Measurements from ENCODE around the gene BCCIP. TPM values are rescaled to one million over a fixed set of nuclear protein-coding genes. Genes with fewer than 3 reads are reported as not detected.

Gene BCCIP
- total RNA-seq (2021) (95.9 and 113 TPM in 2 replicates), Bru-seq, nascent RNA (percentile 87 among the genes with signal in this experiment), BruChase-seq, experiment 1, labeled RNA remaining after a 2-hour chase (percentile 81 among the genes with signal in this experiment), BruChase-seq, experiment 2, labeled RNA remaining after a 6-hour chase (percentile 87 among the genes with signal in this experiment)
- long read RNA-seq, transcript BCCIP-202 (7 exons, 2,337 nt), result minor isoform, 59 of 197 reads
- long read RNA-seq, transcript BCCIP-203 (8 exons, 1,433 nt), result major isoform, 65 of 197 reads
- long read RNA-seq, transcript BCCIP-201 (7 exons, 1,236 nt), result minor isoform, 47 of 197 reads
- long read RNA-seq, partial matches to known transcripts, result 11 of 197 reads
- long read RNA-seq, other reads (novel, unspliced or antisense), result 15 of 197 reads

DNA sequence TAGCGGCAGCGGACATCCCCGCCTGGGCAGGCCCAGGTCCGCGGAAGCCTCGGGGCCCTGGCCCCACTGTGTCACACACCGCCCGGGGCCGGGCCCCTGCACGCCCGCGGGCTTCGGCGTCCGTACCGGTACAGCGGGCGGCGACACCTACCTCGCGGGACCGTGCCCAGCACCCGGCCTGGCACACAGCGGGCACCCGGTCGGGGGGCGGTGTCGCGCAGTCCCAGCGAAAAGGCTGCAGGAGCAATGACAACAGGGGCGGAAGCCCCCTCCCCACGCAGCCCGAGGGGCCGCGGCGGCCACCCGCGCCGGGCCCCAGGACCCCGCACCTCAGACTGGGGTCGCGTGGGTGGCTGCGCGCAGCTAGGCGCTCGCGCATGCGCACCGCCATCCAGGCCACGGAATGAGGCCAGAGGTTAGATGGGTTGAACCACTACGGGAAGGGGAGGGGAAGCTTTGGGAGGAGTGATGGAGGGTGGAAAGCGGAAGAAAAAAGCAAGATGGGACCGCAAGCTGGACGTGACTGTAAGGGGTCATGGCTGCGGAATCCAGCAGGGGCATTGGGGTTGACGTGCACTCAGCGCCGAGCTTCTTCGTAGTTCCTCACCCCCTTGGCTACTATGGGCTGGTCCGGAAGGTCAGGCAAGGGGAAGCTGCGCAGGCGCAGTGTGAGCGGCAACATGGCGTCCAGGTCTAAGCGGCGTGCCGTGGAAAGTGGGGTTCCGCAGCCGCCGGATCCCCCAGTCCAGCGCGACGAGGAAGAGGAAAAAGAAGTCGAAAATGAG lies at the start of gene BCCIP, which contains the start of gene UROS:
BCCIP (plus strand) TSS at position 669 of the 785 bp plus-strand sequence; CDS start at position 681, 12 bp downstream.
UROS (minus strand) TSS at position 381 of the 785 bp plus-strand sequence. CDS start 6,759 bp downstream, outside the sequence.
- ChIA-PET POLR2A (ENCODE audit: low non-redundant PET) (interaction anchor here (0.7 kb wide), 1 partner anchor 15 kb away, joined by 3 read pairs; no protein-coding TSS in a partner anchor), CTCF (no interaction called here)
- Histone ChIP-seq H3K4me1 (ENCODE audit: insufficient read depth, low read length, poor library complexity, severe bottlenecking) (peaks cover 8% of the 10 kb centered on the region), H3K27me3 (replicated peaks; ENCODE audit: insufficient read depth, low read depth, low read length, poor library complexity) (no peaks in the 10 kb centered on the region), H3K4me3 (ENCODE audit: low read depth, low read length, poor library complexity, severe bottlenecking) (peak within 1 kb of the TSS; percentile 80), H3K9me3 (ENCODE audit: low read depth, low read length, poor library complexity, severe bottlenecking) (no peaks in the 10 kb centered on the region), H3K27ac (ENCODE audit: low read depth, low read length, poor library complexity, severe bottlenecking) (peak within 1 kb of the TSS; percentile 99), H3K36me3 (ENCODE audit: insufficient read depth, low read length, poor library complexity, severe bottlenecking) (peaks cover 25% of the 10 kb centered on the region)
- peak; percentile 92 for DNase-seq (ENCODE audit: low spot score)
- no TSS peak for BruUV-seq (replicated peaks)
- intact Hi-C loops (cut with micrococcal nuclease; ENCODE audit: unreplicated experiment), result no loop called here
- no peak for TF ChIP-seq EZH2 (IDR thresholded peaks at IDR 0.05; ENCODE audit: borderline replicate concordance, low read depth, low read length, poor library complexity, severe bottlenecking)

DNA sequence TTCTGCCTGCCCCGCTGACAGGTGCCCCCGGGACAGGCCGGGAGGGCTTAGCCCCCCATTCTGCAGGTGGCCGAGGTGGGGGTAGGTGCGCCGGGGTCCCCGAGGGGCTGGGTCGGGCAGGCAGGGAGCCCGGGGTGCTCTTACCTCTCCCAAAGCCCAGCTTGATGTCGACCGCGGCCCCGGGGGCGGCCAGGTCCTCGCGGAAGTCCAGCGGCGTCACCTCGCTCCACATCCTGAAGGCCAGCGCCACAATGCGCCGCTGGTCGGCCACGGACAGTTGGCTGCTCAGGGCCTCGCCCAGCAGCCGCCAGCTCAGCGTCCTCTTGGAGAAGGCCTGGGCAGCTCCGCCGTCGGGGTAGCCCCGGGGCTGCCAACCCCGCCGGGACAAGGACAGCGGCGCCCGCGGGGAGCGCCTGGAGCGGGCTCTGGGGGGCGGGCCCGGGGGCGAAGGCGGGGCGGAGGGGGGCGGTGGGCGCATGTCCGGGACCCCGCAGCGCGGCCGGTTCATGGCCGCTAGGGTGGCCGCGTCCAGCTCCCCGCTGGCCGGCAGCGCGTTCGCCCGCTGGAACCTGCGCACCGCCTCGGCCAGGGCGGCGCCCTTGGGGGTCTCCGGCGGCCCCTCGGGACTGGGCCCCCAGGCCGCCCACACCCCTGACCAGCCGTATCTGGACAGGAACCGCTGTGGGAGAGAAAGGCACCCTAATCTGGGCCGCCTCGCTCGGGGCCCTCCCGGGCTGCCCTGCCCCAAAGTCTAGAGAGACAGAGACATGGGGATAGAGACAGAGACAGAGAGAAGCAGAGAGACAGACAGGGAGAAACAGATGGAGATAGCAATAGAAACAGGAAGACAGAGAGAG lies 49.4 kb upstream of the BCCIP start:
- no peak overlapping the region for H3K4me3 ChIP-seq (ENCODE audit: low read depth, low read length, poor library complexity, severe bottlenecking)

DNA sequence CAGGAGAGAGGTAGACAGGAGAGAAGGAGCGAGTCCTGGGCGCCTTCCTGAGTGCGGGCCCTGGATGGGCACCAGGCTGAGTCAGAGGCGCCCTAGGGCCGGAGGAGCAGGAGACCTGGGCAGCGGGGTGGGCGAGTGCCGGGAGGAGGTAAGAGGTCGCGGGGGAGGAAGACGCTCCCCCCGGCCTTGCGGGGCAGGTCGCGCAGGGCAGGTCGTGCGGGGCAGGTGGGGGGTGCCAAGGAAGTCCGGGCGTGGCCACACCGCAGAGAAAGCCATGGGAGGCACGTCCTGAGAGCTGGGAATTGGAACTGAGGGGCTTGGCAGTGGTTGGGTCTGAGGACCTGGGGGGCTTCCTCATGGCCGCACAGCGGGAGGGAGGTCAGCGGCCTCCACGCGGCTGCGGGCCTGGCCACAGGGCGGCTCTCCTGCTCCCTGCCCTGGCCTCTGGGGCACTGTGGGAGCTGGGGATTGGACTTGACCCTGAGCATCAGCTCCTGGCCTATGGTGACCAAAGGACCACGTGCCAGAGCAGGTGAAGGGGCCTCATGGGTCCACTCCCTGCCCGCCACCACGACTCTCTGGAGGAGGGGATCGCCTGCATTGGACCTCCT lies 48.7 kb upstream of the BCCIP start:
- no TSS peak for BruUV-seq (replicated peaks)
- CTCF ChIA-PET, result no interaction called here
- intact Hi-C loops (cut with micrococcal nuclease; ENCODE audit: unreplicated experiment), result no loop called here

More for the DNA sequence above, 49.4 kb upstream of the BCCIP start:
- ChIA-PET POLR2A (ENCODE audit: low non-redundant PET) (no interaction called here), CTCF (no interaction called here)
- Histone ChIP-seq H3K4me1 (ENCODE audit: insufficient read depth, low read length, poor library complexity, severe bottlenecking) (no peaks in the 10 kb centered on the region), H3K27me3 (replicated peaks; ENCODE audit: insufficient read depth, low read depth, low read length, poor library complexity) (no peaks in the 10 kb centered on the region), H3K36me3 (ENCODE audit: insufficient read depth, low read length, poor library complexity, severe bottlenecking) (no peaks in the 10 kb centered on the region), H3K9me3 (ENCODE audit: low read depth, low read length, poor library complexity, severe bottlenecking) (no peaks in the 10 kb centered on the region), H3K27ac (ENCODE audit: low read depth, low read length, poor library complexity, severe bottlenecking) (no peak overlapping the region)
- TF ChIP-seq, protein P1, sequence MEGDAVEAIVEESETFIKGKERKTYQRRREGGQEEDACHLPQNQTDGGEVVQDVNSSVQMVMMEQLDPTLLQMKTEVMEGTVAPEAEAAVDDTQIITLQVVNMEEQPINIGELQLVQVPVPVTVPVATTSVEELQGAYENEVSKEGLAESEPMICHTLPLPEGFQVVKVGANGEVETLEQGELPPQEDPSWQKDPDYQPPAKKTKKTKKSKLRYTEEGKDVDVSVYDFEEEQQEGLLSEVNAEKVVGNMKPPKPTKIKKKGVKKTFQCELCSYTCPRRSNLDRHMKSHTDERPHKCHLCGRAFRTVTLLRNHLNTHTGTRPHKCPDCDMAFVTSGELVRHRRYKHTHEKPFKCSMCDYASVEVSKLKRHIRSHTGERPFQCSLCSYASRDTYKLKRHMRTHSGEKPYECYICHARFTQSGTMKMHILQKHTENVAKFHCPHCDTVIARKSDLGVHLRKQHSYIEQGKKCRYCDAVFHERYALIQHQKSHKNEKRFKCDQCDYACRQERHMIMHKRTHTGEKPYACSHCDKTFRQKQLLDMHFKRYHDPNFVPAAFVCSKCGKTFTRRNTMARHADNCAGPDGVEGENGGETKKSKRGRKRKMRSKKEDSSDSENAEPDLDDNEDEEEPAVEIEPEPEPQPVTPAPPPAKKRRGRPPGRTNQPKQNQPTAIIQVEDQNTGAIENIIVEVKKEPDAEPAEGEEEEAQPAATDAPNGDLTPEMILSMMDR (conservative IDR thresholded peaks at IDR 0.05; ENCODE audit: low read depth, low read length), result no peak
- TF ChIP-seq EZH2 (IDR thresholded peaks at IDR 0.05; ENCODE audit: borderline replicate concordance, low read depth, low read length, poor library complexity, severe bottlenecking), result no peak
- BruUV-seq (replicated peaks), result no TSS peak
- DNase-seq (ENCODE audit: low spot score), result no peak
- intact Hi-C loops (cut with micrococcal nuclease; ENCODE audit: unreplicated experiment), result no loop called here

More for the DNA sequence above, 48.7 kb upstream of the BCCIP start:
- Histone ChIP-seq H3K36me3 (ENCODE audit: insufficient read depth, low read length, poor library complexity, severe bottlenecking) (no peaks in the 10 kb centered on the region), H3K4me3 (ENCODE audit: low read depth, low read length, poor library complexity, severe bottlenecking) (no peak overlapping the region), H3K4me1 (ENCODE audit: insufficient read depth, low read length, poor library complexity, severe bottlenecking) (no peaks in the 10 kb centered on the region), H3K27me3 (replicated peaks; ENCODE audit: insufficient read depth, low read depth, low read length, poor library complexity) (no peaks in the 10 kb centered on the region), H3K27ac (ENCODE audit: low read depth, low read length, poor library complexity, severe bottlenecking) (no peak overlapping the region), H3K9me3 (ENCODE audit: low read depth, low read length, poor library complexity, severe bottlenecking) (no peaks in the 10 kb centered on the region)
- POLR2A ChIA-PET (ENCODE audit: low non-redundant PET), result no interaction called here
- DNase-seq (ENCODE audit: low spot score), result no peak
- TF ChIP-seq, protein P1 (conservative IDR thresholded peaks at IDR 0.05; ENCODE audit: low read depth, low read length), result no peak
- TF ChIP-seq EZH2 (IDR thresholded peaks at IDR 0.05; ENCODE audit: borderline replicate concordance, low read depth, low read length, poor library complexity, severe bottlenecking), result no peak
